ENCODE data around the gene BRMS1.

The BRMS1 gene

DNA sequence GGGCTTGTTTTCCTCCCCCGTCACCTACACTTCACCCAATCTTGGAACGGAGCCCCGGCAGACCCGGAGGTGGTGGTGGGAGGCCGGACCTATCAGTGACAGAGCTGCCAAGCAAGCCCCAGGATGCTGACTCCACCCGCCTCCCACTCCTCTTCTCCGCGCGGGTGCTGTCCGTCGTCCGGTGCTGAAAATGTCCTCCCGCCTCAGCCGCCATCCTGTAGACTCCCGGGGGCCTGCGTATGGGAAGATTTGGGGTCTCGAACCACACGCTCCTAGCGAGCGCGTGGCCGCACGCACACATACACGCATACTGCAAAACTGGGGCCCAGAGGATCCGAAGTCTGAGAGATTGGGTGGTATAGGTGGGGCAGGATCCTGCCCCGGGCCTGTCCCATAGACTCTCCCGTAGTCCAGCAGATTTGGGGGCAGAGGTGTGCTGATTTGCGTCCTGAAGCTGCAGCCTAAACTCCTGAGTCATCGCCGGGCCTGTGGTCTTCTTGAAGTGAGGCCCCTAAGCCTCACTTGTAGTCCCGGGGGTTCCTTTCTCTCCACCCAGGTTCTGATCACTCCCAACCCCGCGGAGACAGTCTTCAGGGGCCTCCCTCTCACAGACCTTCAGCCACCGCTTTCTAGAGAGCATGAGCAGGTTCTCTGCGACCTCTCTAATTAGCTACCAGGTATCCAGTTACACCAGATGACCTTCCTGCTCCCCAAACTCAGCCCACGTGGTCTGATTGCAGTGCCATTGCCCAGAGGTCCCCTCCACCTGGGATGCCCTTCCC is 55.2 kb downstream of the BRMS1 start:
- Histone ChIP-seq H3K79me1 (ENCODE audit: low read length) (peaks cover 8% of the 10 kb centered on the region), H3K79me2 (ENCODE audit: control insufficient read depth, insufficient read depth, low read length, poor library complexity) (peaks cover 10% of the 10 kb centered on the region), H4K12ac (ENCODE audit: low read depth, low read length) (peak overlapping the region; percentile 65), H2AK5ac (ENCODE audit: low read length) (peak overlapping the region; percentile 23), H3K4me2 (ENCODE audit: low read length) (peak overlapping the region; percentile 97), H2BK120ac (ENCODE audit: insufficient read depth, low read length, poor library complexity) (no peak overlapping the region), H3K23ac (ENCODE audit: low read length) (no peak overlapping the region), H2AFZ (ENCODE audit: insufficient read depth, low read length, poor library complexity) (peak overlapping the region; percentile 38), H3K36me3 (ENCODE audit: control insufficient read depth in 1 of 2, insufficient read depth in 2 of 2, low read length in 2 of 2) (peaks cover 19 to 23% of the 10 kb centered on the region in 2 experiments), H3K27ac (ENCODE audit: low read depth, low read length) (peak overlapping the region; percentile 72), H4K8ac (ENCODE audit: low read depth, low read length) (peak overlapping the region; percentile 86), H4K91ac (ENCODE audit: low read depth, low read length) (peak overlapping the region; percentile 79), H2BK12ac (ENCODE audit: low read length) (no peak overlapping the region), H3K4ac (ENCODE audit: low read depth, low read length) (peak overlapping the region; percentile 30), H3K14ac (ENCODE audit: low read length) (peak overlapping the region; percentile 45), H3K18ac (ENCODE audit: low read length) (peak overlapping the region; percentile 61), H2BK5ac (ENCODE audit: low read depth, low read length, poor library complexity) (peak overlapping the region; percentile 46), H3K9ac (ENCODE audit: low read length) (peak overlapping the region; percentile 54), H3K27me3 (ENCODE audit: insufficient read depth, low read length) (peaks cover 20% of the 10 kb centered on the region), H3K4me1 (ENCODE audit: control insufficient read depth in 1 of 2, insufficient read depth in 2 of 2, low read length in 2 of 2) (peaks cover 12 to 15% of the 10 kb centered on the region in 2 experiments), H3K9me3 (ENCODE audit: insufficient read depth, low read depth, low read length) (peaks cover 3% of the 10 kb centered on the region), H3K4me3 (ENCODE audit: low read depth, low read length) (peak overlapping the region; percentile 78)
- peak in 1 of 2 donors; percentile 77 for DNase-seq
- no CpG with 5 or more reads among the region's 36 CpGs for WGBS (ENCODE audit: extremely low coverage, insufficient coverage, insufficient read length)

DNA sequence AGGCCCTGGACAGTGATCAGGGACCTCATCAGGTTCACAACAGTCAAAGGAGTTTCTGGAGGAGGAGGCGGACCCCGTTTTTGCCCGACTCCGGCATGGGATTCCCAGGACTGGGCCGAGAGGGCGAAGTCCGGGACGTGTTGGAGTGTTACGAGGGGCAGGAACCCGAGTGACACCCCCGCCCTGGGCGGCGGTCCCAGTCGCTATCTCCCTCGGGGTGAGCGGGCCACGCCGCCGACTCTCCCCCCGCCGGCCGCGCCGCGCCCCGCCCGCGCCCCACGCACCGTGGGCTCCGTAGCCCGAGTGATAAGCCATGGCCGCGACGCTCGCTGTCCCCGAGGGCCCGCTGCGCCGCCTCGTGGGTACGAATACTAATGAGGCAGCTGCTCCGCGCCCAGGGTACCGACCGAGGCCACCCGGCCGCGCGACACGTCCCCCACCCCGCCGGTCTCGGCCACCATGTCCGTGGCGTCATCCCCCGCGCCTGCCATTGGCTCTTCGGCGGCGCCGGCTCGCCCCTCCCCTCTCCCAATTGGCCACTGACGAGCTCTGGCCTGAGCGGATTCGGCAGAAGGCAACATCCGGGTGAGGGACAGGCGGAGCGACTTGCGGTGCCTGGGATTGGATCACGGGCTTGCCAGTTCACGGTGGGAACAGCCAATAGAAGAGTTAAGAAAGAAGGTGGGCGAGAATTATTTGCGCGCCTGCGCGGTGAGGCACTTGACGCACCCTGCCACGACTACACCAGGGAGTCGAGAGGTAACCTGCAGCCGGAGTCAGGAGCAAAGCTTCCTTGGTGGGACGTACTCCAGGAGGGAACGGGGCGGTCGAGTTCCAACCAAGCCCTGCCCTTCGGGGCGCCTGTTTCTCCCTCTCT is 56.0 kb downstream of the BRMS1 start, which contains the start of gene YIF1A:
Gene YIF1A (minus strand): TSS at position 473 of the 877 bp plus-strand sequence. CDS start 158 bp downstream, at position 315.
- H3K18ac ChIP-seq (ENCODE audit: low read length), result peak within 1 kb of the TSS; percentile 97
- peak within 1 kb of the TSS; percentile 92 for H4K12ac ChIP-seq (ENCODE audit: low read depth, low read length)
- H3K23ac ChIP-seq (ENCODE audit: low read length), result no peak within 1 kb of the TSS
- peaks cover 10% of the 10 kb centered on the region for H3K79me2 ChIP-seq (ENCODE audit: control insufficient read depth, insufficient read depth, low read length, poor library complexity)
- peak within 1 kb of the TSS; percentile 94 for H2AFZ ChIP-seq (ENCODE audit: insufficient read depth, low read length, poor library complexity)
- peak within 1 kb of the TSS; percentile 98 for H4K8ac ChIP-seq (ENCODE audit: low read depth, low read length)
- peaks cover 20% of the 10 kb centered on the region for H3K27me3 ChIP-seq (ENCODE audit: insufficient read depth, low read length)
- peak within 1 kb of the TSS; percentile 86 for H3K9ac ChIP-seq (ENCODE audit: low read length)
- peaks cover 12 to 15% of the 10 kb centered on the region in 2 experiments for H3K4me1 ChIP-seq (ENCODE audit: control insufficient read depth in 1 of 2, insufficient read depth in 2 of 2, low read length in 2 of 2)
- peak within 1 kb of the TSS; percentile 86 for H3K4ac ChIP-seq (ENCODE audit: low read depth, low read length)
- peak within 1 kb of the TSS; percentile 97 for H3K4me2 ChIP-seq (ENCODE audit: low read length)
- H4K91ac ChIP-seq (ENCODE audit: low read depth, low read length), result peak within 1 kb of the TSS; percentile 97
- peak within 1 kb of the TSS; percentile 96 for H3K14ac ChIP-seq (ENCODE audit: low read length)
- peaks cover 25 to 31% of the 10 kb centered on the region in 2 experiments for H3K36me3 ChIP-seq (ENCODE audit: control insufficient read depth in 1 of 2, insufficient read depth in 2 of 2, low read length in 2 of 2)
- peak; percentile 99 to 100 for DNase-seq
- peaks cover 3% of the 10 kb centered on the region for H3K9me3 ChIP-seq (ENCODE audit: insufficient read depth, low read depth, low read length)
- peak within 1 kb of the TSS; percentile 85 for H2BK5ac ChIP-seq (ENCODE audit: low read depth, low read length, poor library complexity)
- WGBS (ENCODE audit: extremely low coverage, insufficient coverage, insufficient read length), result no CpG with 5 or more reads among the region's 87 CpGs
- H2BK12ac ChIP-seq (ENCODE audit: low read length), result no peak within 1 kb of the TSS
- peak within 1 kb of the TSS; percentile 62 for H2BK120ac ChIP-seq (ENCODE audit: insufficient read depth, low read length, poor library complexity)
- peak within 1 kb of the TSS; percentile 72 for H3K27ac ChIP-seq (ENCODE audit: low read depth, low read length)
- H3K4me3 ChIP-seq (ENCODE audit: low read depth, low read length), result peak within 1 kb of the TSS; percentile 84
- H3K79me1 ChIP-seq (ENCODE audit: low read length), result peaks cover 8% of the 10 kb centered on the region
- H2AK5ac ChIP-seq (ENCODE audit: low read length), result peak within 1 kb of the TSS; percentile 43

DNA sequence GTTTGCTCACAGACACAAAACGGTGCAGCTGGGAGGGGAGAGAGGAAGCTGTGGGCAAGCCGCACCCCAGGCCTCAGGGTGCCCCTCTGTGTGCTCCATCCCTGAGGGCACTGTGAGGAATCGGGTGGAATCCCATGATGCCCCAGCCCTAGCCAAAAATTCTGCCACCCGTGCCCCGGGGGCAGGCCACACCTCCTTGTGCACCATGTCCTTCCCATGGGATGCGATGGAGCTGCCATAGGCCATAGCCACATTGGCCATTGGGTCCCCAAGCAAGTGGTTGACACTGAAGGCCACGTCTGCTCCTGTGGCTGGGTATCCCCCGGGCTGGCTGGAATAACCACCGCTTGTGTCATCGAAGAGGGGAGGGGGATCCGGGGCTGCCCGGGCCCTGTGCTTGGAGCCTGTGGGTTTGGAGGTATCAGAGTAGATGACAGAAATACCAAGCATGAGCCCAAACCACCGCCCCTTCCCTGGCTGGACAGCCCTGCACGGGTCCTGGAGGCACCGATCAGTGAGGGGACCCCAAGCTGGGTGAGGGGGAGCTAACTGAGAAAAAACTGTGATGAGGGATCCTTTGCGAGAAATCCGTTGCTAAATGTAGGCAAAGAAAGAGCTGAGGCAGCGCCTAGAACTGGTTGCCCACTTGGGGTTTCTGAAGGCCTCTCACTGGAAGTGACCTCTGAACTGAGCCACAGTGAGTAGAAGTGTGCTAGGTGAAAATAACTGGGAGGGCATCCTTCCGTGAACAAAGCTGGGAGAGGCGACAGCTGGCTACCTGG is 56.8 kb downstream of the BRMS1 start:
- H2BK5ac ChIP-seq (ENCODE audit: low read depth, low read length, poor library complexity), result peak overlapping the region; percentile 85
- H3K23ac ChIP-seq (ENCODE audit: low read length), result no peak overlapping the region
- H3K79me1 ChIP-seq (ENCODE audit: low read length), result peaks cover 8% of the 10 kb centered on the region
- no peak overlapping the region for H2BK12ac ChIP-seq (ENCODE audit: low read length)
- peak overlapping the region; percentile 98 for H4K8ac ChIP-seq (ENCODE audit: low read depth, low read length)
- peak overlapping the region; percentile 97 for H3K18ac ChIP-seq (ENCODE audit: low read length)
- H3K27ac ChIP-seq (ENCODE audit: low read depth, low read length), result peak overlapping the region; percentile 63
- H3K4me1 ChIP-seq (ENCODE audit: control insufficient read depth in 1 of 2, insufficient read depth in 2 of 2, low read length in 2 of 2), result peaks cover 12 to 15% of the 10 kb centered on the region in 2 experiments
- WGBS (ENCODE audit: extremely low coverage, insufficient coverage, insufficient read length), result no CpG with 5 or more reads among the region's 20 CpGs
- H3K9ac ChIP-seq (ENCODE audit: low read length), result peak overlapping the region; percentile 86
- peak overlapping the region; percentile 94 for H2AFZ ChIP-seq (ENCODE audit: insufficient read depth, low read length, poor library complexity)
- H4K12ac ChIP-seq (ENCODE audit: low read depth, low read length), result peak overlapping the region; percentile 92
- peak overlapping the region; percentile 96 for H3K14ac ChIP-seq (ENCODE audit: low read length)
- peak overlapping the region; percentile 62 for H3K4me2 ChIP-seq (ENCODE audit: low read length)
- H3K79me2 ChIP-seq (ENCODE audit: control insufficient read depth, insufficient read depth, low read length, poor library complexity), result peaks cover 10% of the 10 kb centered on the region
- H3K4me3 ChIP-seq (ENCODE audit: low read depth, low read length), result peak overlapping the region; percentile 84
- peaks cover 3% of the 10 kb centered on the region for H3K9me3 ChIP-seq (ENCODE audit: insufficient read depth, low read depth, low read length)
- no peak for DNase-seq
- H3K4ac ChIP-seq (ENCODE audit: low read depth, low read length), result peak overlapping the region; percentile 86
- H3K36me3 ChIP-seq (ENCODE audit: control insufficient read depth in 1 of 2, insufficient read depth in 2 of 2, low read length in 2 of 2), result peaks cover 27 to 34% of the 10 kb centered on the region in 2 experiments
- H3K27me3 ChIP-seq (ENCODE audit: insufficient read depth, low read length), result peaks cover 20% of the 10 kb centered on the region
- peak overlapping the region; percentile 62 for H2BK120ac ChIP-seq (ENCODE audit: insufficient read depth, low read length, poor library complexity)
- peak overlapping the region; percentile 97 for H4K91ac ChIP-seq (ENCODE audit: low read depth, low read length)
- peak overlapping the region; percentile 43 for H2AK5ac ChIP-seq (ENCODE audit: low read length)

Measured in trophoblast cell (in vitro differentiated cells and primary cell).